Measurements from ENCODE around the gene SRGN. TPM values are rescaled to one million over a fixed set of nuclear protein-coding genes. Genes with fewer than 3 reads are reported as not detected.
"Not testable (repeated sequence)": the region's sequence is repeated elsewhere in the genome, so short reads cannot be mapped to it uniquely, and the experiment has no call there.

Gene SRGN
- total RNA-seq, 1 donor from 2014 or later: 117 TPM

DNA sequence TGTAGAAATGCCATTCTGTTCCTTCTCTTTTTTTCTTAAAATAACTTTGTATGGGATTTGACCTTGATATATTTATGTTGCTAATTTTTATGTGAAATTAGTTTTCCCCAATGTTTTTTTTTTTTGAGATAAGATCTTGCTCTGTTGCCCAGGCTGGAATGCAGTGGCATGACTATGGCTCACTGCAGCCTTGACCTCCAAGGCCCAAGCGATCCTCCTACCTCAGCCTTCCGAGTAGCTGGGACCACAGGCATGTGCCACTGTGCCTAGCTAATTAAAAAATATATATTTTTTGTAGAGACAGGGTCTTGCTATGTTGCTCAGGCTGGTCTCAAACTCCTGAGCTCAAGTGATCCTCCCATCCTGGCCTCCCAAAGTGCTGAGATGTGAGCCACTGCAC, 52.1 kb downstream of the SRGN start:
- DNase-seq (ENCODE audit: extremely low spot score in 2 of 2): no peak
- H3K9me3 ChIP-seq: no peaks in the 10 kb centered on the region
- H3K36me3 ChIP-seq: peaks cover 0 to 6% of the 10 kb centered on the region in 2 donors
- peaks cover 8% of the 10 kb centered on the region for H3K4me1 ChIP-seq
- intact Hi-C loops (cut with DNase I): no loop called here
- H3K27ac ChIP-seq: no peak overlapping the region
- H3K27me3 ChIP-seq: no peaks in the 10 kb centered on the region
- TF ChIP-seq, protein P1, sequence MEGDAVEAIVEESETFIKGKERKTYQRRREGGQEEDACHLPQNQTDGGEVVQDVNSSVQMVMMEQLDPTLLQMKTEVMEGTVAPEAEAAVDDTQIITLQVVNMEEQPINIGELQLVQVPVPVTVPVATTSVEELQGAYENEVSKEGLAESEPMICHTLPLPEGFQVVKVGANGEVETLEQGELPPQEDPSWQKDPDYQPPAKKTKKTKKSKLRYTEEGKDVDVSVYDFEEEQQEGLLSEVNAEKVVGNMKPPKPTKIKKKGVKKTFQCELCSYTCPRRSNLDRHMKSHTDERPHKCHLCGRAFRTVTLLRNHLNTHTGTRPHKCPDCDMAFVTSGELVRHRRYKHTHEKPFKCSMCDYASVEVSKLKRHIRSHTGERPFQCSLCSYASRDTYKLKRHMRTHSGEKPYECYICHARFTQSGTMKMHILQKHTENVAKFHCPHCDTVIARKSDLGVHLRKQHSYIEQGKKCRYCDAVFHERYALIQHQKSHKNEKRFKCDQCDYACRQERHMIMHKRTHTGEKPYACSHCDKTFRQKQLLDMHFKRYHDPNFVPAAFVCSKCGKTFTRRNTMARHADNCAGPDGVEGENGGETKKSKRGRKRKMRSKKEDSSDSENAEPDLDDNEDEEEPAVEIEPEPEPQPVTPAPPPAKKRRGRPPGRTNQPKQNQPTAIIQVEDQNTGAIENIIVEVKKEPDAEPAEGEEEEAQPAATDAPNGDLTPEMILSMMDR (IDR thresholded peaks at IDR 0.05): no peak
- TF ChIP-seq POLR2AphosphoS5 (IDR thresholded peaks at IDR 0.05; ENCODE audit: insufficient read depth in 1 of 2, low read depth in 1 of 2) (no peak), POLR2A (IDR thresholded peaks at IDR 0.05) (no peak)
- H3K4me3 ChIP-seq: no peak overlapping the region

- TF ChIP-seq POLR2A (IDR thresholded peaks at IDR 0.05) (no peak), POLR2AphosphoS5 (IDR thresholded peaks at IDR 0.05; ENCODE audit: insufficient read depth in 1 of 2, low read depth in 1 of 2) (no peak)
- TF ChIP-seq, protein P1 (IDR thresholded peaks at IDR 0.05): no peak
- DNase-seq (ENCODE audit: extremely low spot score in 2 of 2): no peak
- Histone ChIP-seq H3K27me3 (no peaks in the 10 kb centered on the region), H3K9me3 (no peaks in the 10 kb centered on the region), H3K36me3 (peaks cover 0 to 6% of the 10 kb centered on the region in 2 donors), H3K27ac (no peak overlapping the region), H3K4me1 (peaks cover 11% of the 10 kb centered on the region), H3K4me3 (no peak overlapping the region)
- intact Hi-C loops (cut with DNase I): no loop called here
Observed at GRCh38 chr10:69141304-69141703, 53.4 kb downstream of the SRGN start.

DNA sequence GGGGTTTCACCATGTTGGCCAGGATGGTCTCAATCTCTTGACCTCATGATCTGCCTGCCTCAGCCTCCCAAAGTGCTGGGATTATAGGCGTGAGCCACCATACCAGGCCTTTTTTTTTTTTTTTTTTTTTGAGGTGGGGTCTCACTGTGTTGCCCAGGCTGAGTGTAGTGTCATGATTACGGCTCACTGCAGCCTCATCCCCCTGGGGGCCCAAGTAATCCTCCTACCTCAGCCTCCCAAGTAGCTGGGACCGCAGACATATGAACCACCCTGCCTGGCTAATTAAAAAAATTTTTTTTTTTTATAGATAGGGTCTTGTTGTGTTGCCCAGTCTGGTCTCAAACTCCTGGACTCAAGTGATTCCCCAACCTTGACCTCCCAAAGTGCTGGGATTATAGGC, 54.2 kb downstream of the SRGN start:
- DNase-seq (ENCODE audit: extremely low spot score in 2 of 2); H3K9me3 ChIP-seq; H3K4me3 ChIP-seq; intact Hi-C loops (cut with DNase I); H3K27me3 ChIP-seq; H3K36me3 ChIP-seq; H3K27ac ChIP-seq: not testable (repeated sequence)
- peaks cover 18% of the 10 kb centered on the region for H3K4me1 ChIP-seq

DNA sequence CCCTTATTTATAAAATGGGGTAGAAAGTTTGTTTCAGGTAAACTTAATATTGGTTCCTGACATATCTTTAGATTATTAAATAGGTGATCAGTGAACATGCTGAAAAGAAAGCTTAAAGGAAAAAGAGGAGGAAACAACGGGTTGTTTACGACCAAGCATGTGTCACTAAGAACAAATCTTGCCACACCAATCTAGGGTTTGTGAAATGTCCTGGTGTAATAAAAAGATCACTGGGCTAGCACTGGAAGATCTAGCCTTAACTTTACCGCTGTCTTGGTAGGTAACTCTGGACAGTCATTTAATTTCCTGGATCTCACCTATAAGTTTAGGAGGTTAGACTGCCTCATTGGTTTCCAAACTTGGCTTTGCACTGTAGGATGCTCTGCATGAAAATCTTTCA, 55.1 kb downstream of the SRGN start:
- intact Hi-C loops (cut with DNase I): no loop called here
- H3K27ac ChIP-seq: no peak overlapping the region
- TF ChIP-seq, protein P1 (IDR thresholded peaks at IDR 0.05): no peak
- no peak for TF ChIP-seq POLR2A (IDR thresholded peaks at IDR 0.05)
- peaks cover 0 to 6% of the 10 kb centered on the region in 2 donors for H3K36me3 ChIP-seq
- H3K27me3 ChIP-seq: no peaks in the 10 kb centered on the region
- no peaks in the 10 kb centered on the region for H3K9me3 ChIP-seq
- peaks cover 26% of the 10 kb centered on the region for H3K4me1 ChIP-seq
- no peak overlapping the region for H3K4me3 ChIP-seq
- no peak for DNase-seq (ENCODE audit: extremely low spot score in 2 of 2)

- intact Hi-C loops (cut with DNase I): no loop called here
- H3K4me1 ChIP-seq: peaks cover 26% of the 10 kb centered on the region
Observed at GRCh38 chr10:69145329-69145728, 57.4 kb downstream of the SRGN start.

More at GRCh38 chr10:69145329-69145728, 57.4 kb downstream of the SRGN start:
- H3K27ac ChIP-seq: no peak overlapping the region
- H3K9me3 ChIP-seq: no peaks in the 10 kb centered on the region
- H3K4me3 ChIP-seq: no peak overlapping the region
- no peak for DNase-seq (ENCODE audit: extremely low spot score in 2 of 2)
- H3K27me3 ChIP-seq: no peaks in the 10 kb centered on the region
- TF ChIP-seq POLR2A (IDR thresholded peaks at IDR 0.05): no peak
- no peak for TF ChIP-seq POLR2AphosphoS5 (IDR thresholded peaks at IDR 0.05; ENCODE audit: insufficient read depth in 1 of 2, low read depth in 1 of 2)
- TF ChIP-seq, protein P1 (IDR thresholded peaks at IDR 0.05): no peak
- H3K36me3 ChIP-seq: peaks cover 0 to 6% of the 10 kb centered on the region in 2 donors
